ENCODE measurements around the gene CTSV.
A peak's percentile ranks its signal among the peaks of the same experiment; 100 is the strongest.
"Not testable (repeated sequence)": the region's sequence is repeated elsewhere in the genome, so short reads cannot be mapped to it uniquely, and the experiment has no call there.

The CTSV gene

DNA sequence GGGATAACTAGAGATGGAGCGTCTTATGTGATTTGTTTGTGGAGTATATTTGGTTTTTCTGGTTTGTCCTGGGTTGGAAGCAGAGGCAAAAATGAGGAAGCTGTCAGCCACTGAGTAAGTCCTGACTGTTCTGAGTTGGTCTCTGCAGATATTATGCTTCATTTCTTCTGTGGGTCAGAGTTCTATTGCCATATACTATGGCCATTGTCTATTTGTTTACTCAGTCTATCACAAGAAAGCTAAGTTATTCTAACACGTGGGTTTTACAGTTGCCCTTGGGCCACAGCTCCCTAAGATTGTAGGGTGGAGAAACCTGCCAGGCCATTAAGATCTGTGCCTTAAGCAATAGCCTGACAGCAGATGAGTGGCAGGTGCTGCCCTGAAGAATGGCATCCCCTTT, 3.0 kb upstream of the CTSV start:
- DNase-seq (ENCODE audit: low read depth, low spot score): no peak

DNA sequence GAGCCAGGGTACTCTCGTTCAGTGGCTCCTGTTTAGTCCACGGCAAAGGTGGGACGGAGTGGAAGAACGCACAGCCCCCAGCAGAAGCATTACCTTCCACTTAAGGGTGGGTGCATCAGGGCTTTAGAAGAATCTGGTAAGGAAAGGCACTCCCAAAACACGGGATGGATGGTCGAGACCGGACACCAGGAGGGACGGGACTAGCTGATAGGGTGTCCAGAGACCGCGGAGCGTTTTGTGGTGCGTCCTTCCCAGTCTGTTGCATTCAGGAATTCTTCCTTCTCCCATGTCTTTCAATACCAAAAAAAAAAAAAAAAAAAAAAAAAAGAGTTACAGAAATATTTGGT, 545 bp upstream of the CTSV start:
- DNase-seq (ENCODE audit: low read depth, low spot score): no peak

- not testable (repeated sequence) for DNase-seq (ENCODE audit: low read depth, low spot score)
These were observed 15.4 kb downstream of the CTSV start for GRCh38 chr9:97023505-97023904.

DNA sequence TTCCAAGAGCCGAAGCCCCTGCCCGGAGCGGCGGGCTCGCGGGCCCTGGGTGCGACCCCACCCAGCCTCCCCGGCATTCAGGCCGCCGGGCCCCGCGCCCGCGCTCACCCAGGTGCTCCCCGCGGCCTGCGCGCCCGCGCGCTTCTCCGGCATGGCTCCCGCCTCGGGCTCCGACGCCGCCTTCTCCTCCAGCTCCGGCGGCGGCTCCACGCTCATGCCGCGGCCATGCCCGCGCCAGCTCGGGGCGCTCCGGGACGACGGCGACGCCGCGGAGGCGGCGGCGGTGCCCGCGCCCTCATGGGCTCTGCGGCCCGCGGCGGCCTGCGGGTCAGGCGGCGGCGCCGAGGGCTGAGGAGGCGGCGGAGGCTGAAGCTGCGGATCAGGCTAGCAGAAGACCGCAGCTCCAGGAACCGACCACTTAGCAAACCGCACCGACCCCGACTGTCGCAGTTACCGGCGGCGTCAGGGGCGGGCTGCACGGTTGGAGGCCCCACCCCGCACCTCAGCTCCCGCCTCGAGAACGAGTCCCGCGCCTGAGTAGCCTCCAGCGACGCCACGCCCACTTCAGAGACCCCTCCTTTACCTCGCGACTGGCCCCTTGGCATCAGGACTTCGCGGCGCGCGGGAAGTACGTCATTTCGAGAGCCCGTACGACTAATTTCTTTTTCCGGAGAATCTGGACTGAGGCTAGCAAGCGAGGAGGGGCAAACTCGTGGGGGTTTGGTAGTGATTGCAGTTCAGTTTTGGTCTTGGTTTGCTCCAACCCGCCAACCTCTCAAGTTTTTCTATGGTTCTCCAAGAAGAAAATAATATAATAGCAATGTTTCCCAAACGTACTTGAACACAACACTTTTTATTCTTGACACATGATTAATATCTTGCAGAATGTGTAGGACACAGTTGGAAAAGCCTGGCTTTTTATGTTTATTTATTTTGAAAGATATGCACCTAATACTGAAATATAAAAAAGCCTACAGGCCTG, 25.5 kb downstream of the CTSV start:
- peak; percentile 52 for DNase-seq (ENCODE audit: low read depth, low spot score)

DNA sequence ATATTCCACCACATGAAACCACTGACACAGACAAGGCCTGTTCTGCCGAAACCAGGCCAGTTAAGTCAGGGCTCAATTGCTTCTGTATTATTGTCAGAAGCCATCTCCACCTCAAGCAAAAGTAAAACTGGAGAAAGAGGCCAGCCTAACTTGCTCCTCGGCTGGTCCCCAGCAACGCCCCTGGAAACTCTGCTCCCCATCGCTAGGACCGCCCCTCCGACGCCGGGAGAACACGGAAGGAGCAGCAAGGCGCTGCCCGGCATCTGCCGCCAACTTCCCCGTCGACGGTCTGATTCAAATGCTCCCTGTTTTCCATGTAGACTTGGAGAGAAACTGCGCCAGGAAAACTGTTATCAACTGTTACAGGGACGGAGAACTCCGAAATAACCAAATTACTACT, 26.3 kb downstream of the CTSV start:
- DNase-seq (ENCODE audit: low read depth, low spot score): not testable (repeated sequence)

- DNase-seq (ENCODE audit: low read depth, low spot score): not testable (repeated sequence)
These were observed 36.7 kb downstream of the CTSV start for GRCh38 chr9:97002195-97002594.

DNA sequence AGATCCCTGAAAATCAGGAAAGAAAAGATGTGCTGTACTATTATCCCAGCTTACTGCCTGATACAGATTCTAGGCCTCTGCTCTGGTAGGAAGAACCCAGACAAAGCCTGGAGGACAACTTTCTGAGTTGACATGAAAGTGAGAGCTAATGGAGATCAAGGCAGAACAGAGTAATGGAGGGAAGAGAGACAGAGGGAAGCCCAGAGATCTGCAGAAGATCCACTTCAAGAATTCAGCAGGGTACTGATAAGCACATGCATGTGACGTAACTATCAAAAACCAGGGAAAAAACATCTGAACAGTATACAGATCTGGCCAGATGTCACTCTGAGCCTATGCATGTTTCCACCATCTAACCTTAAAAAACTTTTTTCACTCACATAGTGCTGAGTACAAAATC, 37.6 kb downstream of the CTSV start:
- not testable (repeated sequence) for DNase-seq (ENCODE audit: low read depth, low spot score)

DNA sequence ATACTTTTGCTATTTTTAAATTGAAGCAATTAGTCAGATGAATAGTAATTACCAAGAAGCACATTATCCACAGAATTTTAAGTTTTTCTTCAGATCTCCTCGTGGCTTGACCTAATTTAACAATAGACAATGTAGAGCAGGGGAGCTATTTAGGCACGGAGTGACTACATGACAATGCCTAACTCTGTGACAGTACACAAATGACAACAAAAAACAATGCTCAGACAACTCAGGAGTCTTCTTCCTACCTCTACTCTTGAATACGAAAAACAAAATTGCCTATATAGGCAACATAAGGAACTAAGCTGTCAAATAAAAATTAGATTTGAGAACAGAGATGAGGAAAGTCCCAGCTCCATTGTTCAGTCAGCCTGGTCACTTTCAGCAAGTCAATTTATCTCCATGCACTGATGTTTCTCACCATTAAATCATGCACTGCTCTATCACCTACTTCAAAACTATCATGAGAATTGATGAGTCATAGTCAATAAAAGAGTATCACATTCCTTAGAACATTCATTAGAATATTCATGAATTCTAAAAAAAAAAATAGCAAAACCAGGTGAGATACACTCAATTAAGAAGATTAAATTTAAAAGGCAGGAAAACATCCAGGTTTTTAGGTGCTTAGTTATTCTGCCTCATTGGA, 38.7 kb downstream of the CTSV start:
- not testable (repeated sequence) for DNase-seq (ENCODE audit: low read depth, low spot score)

DNA sequence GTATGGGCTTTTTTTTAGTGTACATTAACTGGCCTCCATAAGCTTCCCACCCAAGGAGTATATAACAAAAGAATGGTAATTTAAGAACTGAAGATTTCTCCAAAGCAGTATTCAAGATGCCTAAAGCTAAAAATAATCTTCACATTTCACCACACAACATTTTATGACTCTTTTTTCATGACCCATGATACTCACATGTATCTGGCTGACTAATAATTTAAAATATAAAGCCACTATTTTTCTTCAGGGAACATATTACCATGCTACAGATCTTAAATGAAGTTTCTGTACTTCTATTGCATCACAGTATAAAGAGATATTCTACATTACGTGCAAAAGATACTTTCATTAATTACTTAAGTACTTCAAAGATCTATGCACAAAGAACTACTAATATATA, 39.2 kb downstream of the CTSV start:
- not testable (repeated sequence) for DNase-seq (ENCODE audit: low read depth, low spot score)

DNA sequence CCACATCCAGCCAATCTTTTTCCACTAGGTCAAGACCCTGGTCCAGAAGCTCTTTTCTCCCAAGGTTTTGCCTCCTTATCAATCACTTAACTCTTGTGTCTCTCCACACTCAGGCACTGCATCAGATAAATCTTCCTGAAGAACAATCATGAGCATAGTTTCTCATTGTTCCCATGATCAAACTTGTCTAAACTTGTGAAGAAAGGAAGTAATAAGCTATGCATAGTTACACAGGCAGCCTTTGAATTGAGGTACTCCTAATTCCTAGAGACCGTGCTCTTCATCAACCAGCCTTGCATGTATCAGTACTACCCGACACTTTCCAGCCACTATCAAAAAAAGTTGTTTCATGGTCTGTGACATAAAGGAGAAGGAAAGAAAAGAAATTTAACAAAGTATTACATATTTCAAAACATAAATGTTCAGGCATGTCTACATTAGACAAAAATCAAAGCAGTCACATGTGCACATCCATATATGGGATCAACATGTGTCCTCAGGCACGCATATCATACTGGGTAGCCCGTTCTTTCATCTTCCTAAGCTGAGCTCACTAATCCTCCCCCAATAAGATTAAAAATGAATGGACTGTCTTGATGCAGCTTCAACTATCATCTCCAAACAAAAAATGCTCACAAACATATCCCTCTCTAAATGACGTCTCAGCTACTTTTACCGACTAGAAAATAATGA, 41.8 kb downstream of the CTSV start:
- not testable (repeated sequence) for DNase-seq (ENCODE audit: low read depth, low spot score)

DNA sequence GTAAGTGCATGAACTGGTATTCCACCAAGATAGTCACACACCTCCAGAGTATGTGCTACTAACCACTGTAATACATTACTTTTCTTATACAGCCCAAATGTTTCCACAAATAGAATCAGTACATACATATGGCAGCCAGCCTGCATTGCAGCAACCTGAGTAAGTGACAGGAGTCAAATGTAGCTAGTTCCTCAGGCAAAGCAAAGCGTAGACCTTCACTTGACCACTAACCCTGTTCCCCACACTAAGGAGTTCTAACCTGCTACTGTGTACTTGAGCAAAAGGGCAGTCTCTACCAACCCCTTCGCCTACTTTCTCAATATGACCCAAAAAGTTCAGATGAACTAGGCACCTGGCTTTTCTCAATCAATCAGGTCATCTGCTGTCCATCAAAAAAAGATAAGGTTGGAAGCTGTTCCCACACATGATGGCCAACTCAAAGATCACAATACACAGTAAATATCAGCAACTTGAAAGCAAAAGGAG, 44.4 kb downstream of the CTSV start:
- not testable (repeated sequence) for DNase-seq (ENCODE audit: low read depth, low spot score)

DNA sequence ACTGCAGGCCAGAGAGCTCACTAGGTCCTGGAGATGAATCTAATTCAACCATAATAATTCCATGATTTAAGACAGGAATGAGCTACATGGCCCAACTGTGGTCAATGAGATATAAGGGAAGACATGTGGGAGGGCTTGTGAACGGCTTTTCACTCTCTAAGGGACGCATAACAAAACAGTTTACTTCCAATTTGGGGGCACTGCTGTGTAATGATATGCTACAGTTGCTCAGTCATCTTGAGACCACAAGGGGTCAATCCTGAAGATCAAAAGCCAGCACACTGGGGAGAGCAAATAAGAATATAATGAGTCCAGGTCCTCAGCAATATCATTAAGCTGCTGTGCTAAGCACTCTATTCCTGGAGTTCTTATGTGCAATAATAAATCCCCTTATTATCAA, 46.6 kb downstream of the CTSV start:
- DNase-seq (ENCODE audit: low read depth, low spot score): not testable (repeated sequence)

GRCh38 chr9:96989747-96990318, 49.1 kb downstream of the CTSV start:
- not testable (repeated sequence) for DNase-seq (ENCODE audit: low read depth, low spot score)

GRCh38 chr9:96984887-96985286, 54.1 kb downstream of the CTSV start:
- not testable (repeated sequence) for DNase-seq (ENCODE audit: low read depth, low spot score)

DNA sequence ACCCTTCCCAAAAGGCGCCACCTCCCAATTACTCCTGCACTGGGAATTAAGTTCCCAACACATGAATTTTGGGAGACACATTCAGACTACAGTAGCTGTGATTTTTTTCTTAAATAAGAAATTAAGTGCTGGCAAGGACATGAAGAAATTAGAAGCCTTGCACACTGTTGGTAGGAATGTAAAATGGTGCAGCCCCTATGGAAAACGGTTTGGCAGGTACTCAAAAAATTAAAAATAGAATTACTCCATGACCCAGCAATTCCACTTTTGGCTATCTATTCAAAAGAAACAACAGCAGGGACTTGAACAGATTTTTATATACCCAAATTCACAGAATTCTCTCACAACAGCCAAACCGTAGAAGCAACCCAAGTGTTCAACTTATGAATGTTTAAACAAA, 54.8 kb downstream of the CTSV start:
- not testable (repeated sequence) for DNase-seq (ENCODE audit: low read depth, low spot score)

DNA sequence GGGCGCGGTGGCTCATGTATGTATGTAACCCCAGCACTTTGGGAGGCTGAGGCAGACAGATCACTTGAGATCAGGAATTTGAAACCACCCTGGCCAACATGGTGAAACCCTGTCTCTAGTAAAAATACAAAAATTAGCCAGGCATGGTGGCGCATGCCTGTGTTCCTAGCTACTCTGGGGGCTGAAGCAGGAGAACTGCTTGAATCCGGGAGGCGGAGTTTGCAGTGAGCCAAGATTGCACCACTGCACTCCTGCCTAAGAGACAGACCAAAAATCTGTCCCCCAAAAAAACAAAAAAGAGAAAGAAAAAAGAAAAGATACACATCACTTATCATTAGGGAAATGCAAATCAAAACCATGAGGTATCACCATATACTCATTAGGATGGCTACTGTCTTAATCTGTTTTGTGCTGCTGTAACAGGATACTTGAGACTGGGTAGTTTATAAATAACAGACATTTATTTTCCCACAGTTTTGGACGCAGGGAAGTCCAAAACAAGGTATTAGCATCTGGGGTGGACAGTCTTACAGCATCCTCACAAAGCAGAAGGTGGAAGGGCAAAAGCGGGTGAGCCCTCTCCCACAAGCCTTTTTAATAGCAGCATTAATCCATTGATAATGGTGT, 55.3 kb downstream of the CTSV start:
- not testable (repeated sequence) for DNase-seq (ENCODE audit: low read depth, low spot score)
